Gastroesophageal sphincter (tissue), 4 donors: ENCODE results near the gene NXPH1. TPM values are rescaled to one million over a fixed set of nuclear protein-coding genes. Genes with fewer than 3 reads are reported as not detected.

Source experiments
- ATAC-seq: fragments of 150-250 bp; one replicate; pipeline ENCODE4 v1.9.1; 2016; ENCODE audit warnings: mild to moderate bottlenecking, moderate library complexity
- H3K27ac ChIP-seq, 4 donors: fragments of 200-600 bp; sonication (generic) in 3 of 4; 1 replicate in 3 of 4; 2 replicates in 1 of 4; pipeline ENCODE4 v1.5.1; 2016 to 2019
- H3K27me3 ChIP-seq: fragments of 200-600 bp; sonication (generic); one replicate; pipeline ENCODE4 v1.5.1; 2019
- H3K36me3 ChIP-seq, 2 donors: fragments of 200-600 bp; sonication (generic); one replicate each; pipeline ENCODE4 v1.5.1; 2019; ENCODE audit warnings: control low read depth in 1 of 2
- H3K4me1 ChIP-seq, 3 donors: fragments of 200-600 bp; sonication (generic); 1 replicate in 2 of 3; 2 replicates in 1 of 3; pipeline ENCODE4 v1.5.1; 2016 to 2019; ENCODE audit warnings: control low read depth in 2 of 3
- H3K4me3 ChIP-seq, 2 donors: fragments of 200-600 bp; sonication (generic); one replicate each; pipeline ENCODE4 v1.5.1; 2019; ENCODE audit warnings: mild to moderate bottlenecking in 1 of 2, moderate library complexity in 1 of 2
- H3K9me3 ChIP-seq, 3 donors: fragments of 200-600 bp; sonication (generic); one replicate each; pipeline ENCODE4 v1.5.1; 2017 to 2019; ENCODE audit warnings: control low read depth in 2 of 3
- EP300 ChIP-seq: sonication (generic); formaldehyde crosslinking; IDR thresholded peaks from one replicate; pipeline ENCODE4 v1.6.1; 2017; ENCODE audit warnings: antibody characterized with exemption, mild to moderate bottlenecking
- POLR2A ChIP-seq, 2 donors: fragments of 450-650 bp; IDR thresholded peaks; one replicate each; pipeline ENCODE4 v1.6.1; 2017; ENCODE audit warnings: antibody characterized with exemption in 2 of 2, mild to moderate bottlenecking in 2 of 2, moderate library complexity in 1 of 2
- POLR2AphosphoS5 ChIP-seq: sonication (generic); formaldehyde crosslinking; IDR thresholded peaks from one replicate; pipeline ENCODE4 v1.6.1; 2017; ENCODE audit warnings: antibody characterized with exemption
- whole genome bisulfite sequencing, 2 donors: methylation state at CpG; one replicate each; pipeline ENCODE4 v1.1.5; 2018; ENCODE audit warnings: low coverage in 1 of 2; 5-methylcytosine and 5-hydroxymethylcytosine counted together
- total RNA-seq, 4 donors: library from RNA; depleted of rRNA; stranded (reverse); fragments of >200 nt; gene quantifications; one replicate each; pipeline ENCODE4 v1.1.0, GENCODE V29; 2016
- TF ChIP-seq, protein P1 (sequence below), 4 experiments: fragments of 200-600 bp in 2 of 4; fragments of 450-650 bp in 2 of 4; sonication (generic) in 1 of 4; IDR thresholded peaks; one replicate each; pipeline ENCODE4 v1.5.1; 2017 to 2019; ENCODE audit warnings: antibody characterized with exemption in 4 of 4, mild to moderate bottlenecking in 2 of 4, moderate library complexity in 2 of 4

NXPH1 gene
- total RNA-seq, 4 donors from 2014 or later, result not detected

DNA sequence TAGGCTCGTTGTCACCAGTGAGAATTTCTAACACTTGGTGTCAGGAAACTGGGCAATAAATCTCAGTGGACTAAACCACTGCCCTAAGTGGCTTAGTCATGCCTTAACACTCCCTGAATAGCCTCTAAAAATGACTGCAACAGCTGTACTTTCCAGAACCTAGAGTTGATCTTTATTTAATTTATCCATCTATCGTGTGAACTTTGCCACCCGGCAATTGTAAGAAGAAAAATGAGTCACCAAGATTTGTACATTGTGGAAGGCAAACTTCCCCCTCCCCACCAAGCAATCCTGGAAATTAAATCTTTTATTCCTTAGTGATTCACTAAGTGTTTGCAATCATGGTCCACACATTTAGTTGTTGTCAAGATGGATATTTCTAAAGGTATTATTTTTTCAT is 47.1 kb downstream of the NXPH1 start:
- WGBS, 2 donors, result 52% methylated on average over 3 of the region's 3 CpGs; no CpG with 5 or more reads in 1 of the 2 donors
- Histone ChIP-seq H3K36me3 (no peaks in the 10 kb centered on the region), H3K4me3 (no peak overlapping the region), H3K4me1 (no peaks in the 10 kb centered on the region), H3K27me3 (no peaks in the 10 kb centered on the region), H3K9me3 (peaks cover 0 to 4% (median 0%) of the 10 kb centered on the region in 3 donors), H3K27ac (no peak overlapping the region)
- TF ChIP-seq POLR2A (IDR thresholded peaks at IDR 0.05), result no peak
- ATAC-seq, result no peak

DNA sequence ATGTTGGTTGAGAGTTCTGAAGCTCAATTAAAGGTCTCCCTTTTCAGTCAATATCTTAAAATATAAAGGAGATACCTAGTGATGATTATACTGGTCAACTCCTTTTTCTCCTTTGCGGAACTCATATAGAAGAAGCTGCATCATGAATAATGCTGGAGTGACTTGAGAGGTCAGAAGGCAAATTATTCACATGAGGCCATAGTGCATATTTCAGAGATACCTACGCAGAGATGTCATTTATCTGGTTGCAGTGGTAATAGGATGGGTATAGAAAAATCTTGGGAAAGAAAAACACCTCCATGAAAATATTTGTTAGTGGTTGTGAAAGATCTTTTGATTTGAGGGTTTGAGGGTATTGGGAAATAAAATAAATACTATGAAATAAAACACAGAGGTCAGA is 47.7 kb downstream of the NXPH1 start:
- Histone ChIP-seq H3K27ac (no peak overlapping the region), H3K9me3 (peaks cover 0 to 4% (median 0%) of the 10 kb centered on the region in 3 donors), H3K36me3 (no peaks in the 10 kb centered on the region), H3K4me1 (no peaks in the 10 kb centered on the region), H3K4me3 (no peak overlapping the region), H3K27me3 (no peaks in the 10 kb centered on the region)
- ATAC-seq, result no peak
- no peak for TF ChIP-seq POLR2AphosphoS5
- no peak for TF ChIP-seq EP300
- TF ChIP-seq POLR2A (IDR thresholded peaks at IDR 0.05), result no peak
- TF ChIP-seq, protein P1, sequence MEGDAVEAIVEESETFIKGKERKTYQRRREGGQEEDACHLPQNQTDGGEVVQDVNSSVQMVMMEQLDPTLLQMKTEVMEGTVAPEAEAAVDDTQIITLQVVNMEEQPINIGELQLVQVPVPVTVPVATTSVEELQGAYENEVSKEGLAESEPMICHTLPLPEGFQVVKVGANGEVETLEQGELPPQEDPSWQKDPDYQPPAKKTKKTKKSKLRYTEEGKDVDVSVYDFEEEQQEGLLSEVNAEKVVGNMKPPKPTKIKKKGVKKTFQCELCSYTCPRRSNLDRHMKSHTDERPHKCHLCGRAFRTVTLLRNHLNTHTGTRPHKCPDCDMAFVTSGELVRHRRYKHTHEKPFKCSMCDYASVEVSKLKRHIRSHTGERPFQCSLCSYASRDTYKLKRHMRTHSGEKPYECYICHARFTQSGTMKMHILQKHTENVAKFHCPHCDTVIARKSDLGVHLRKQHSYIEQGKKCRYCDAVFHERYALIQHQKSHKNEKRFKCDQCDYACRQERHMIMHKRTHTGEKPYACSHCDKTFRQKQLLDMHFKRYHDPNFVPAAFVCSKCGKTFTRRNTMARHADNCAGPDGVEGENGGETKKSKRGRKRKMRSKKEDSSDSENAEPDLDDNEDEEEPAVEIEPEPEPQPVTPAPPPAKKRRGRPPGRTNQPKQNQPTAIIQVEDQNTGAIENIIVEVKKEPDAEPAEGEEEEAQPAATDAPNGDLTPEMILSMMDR (IDR thresholded peaks at IDR 0.05), result no peak
- WGBS, 2 donors, result 76 to 90% methylated on average over 2 of the region's 2 CpGs

DNA sequence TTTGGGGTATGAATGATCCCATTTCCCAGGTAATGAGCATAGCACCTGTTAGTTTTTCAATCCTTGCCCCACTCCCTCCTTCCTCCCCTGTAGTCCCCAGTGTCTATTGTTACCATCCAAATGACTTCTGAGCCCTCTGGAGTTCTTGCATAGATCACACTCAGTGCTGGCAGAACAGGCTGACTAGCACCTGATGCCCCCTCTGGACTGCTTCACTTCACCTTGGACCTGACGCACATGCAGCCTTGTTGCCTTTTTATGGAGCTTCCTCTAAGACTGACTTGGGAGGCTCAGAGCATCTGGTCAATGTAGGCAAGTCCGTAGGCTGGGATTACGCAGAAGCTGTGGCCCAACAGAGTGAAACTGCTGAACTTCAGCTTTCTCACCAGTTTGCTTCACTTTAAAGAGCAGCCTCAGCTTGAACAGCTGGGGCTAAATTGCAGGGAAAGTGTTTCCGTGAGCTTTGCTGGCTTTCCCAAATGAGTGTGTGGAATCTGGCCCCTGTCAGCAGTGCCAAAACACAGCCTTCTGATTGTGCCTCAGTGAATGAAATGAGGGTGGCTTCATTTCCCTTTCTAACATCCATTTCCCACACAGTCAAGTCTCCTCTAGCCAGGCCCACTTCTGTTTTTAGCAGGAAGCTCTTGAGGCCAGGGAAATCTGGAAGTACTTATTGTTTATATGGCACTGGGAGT is 48.5 kb downstream of the NXPH1 start:
- Histone ChIP-seq H3K27me3 (no peaks in the 10 kb centered on the region), H3K4me3 (no peak overlapping the region), H3K36me3 (no peaks in the 10 kb centered on the region), H3K4me1 (no peaks in the 10 kb centered on the region), H3K9me3 (peaks cover 0 to 4% (median 0%) of the 10 kb centered on the region in 3 donors), H3K27ac (no peak overlapping the region)
- TF ChIP-seq, protein P1 (IDR thresholded peaks at IDR 0.05), result no peak
- TF ChIP-seq POLR2AphosphoS5 (no peak), EP300 (no peak), POLR2A (IDR thresholded peaks at IDR 0.05) (no peak)
- 27 to 83% methylated on average over 2 of the region's 4 CpGs for whole genome bisulfite sequencing, 2 donors
- no peak for ATAC-seq

DNA sequence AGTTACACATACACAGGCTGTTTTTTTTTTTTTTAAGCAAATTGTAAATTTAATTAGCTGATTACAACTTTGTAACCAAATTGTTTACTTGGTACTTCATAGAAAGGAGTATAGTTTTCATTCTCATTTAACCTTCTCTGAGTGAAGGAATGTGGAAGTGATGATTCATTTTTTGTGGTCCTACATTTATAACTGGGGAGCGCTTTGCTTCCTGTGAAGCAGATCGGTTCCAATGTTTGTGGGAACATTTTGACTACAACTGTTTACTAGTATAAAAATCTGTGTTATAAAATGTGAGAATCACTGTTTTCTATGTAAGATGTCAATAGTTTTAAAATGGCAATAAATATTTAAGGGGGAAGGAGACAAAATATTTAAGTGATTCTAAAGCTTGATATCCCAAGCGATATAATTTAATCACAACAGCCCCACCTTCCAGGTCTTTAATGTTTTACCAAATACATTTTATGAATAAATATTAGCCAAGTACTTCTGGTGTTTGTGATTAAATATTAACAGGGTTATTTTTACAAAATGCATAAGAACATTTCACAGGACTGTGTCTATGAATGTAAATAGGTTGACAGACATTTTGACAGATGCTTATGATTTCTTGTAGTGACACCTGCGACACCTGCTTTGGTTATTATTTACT is 57.1 kb downstream of the NXPH1 start:
- no peak overlapping the region for H3K4me3 ChIP-seq
- no peak for TF ChIP-seq POLR2AphosphoS5
- no peak for TF ChIP-seq EP300
- TF ChIP-seq, protein P1 (IDR thresholded peaks at IDR 0.05), result no peak
- TF ChIP-seq POLR2A (IDR thresholded peaks at IDR 0.05), result no peak
- 74 to 95% methylated on average over 4 of the region's 4 CpGs for whole genome bisulfite sequencing, 2 donors
- no peaks in the 10 kb centered on the region for H3K36me3 ChIP-seq
- ATAC-seq, result no peak
- no peaks in the 10 kb centered on the region for H3K27me3 ChIP-seq
- no peaks in the 10 kb centered on the region for H3K4me1 ChIP-seq
- no peaks in the 10 kb centered on the region for H3K9me3 ChIP-seq
- no peak overlapping the region for H3K27ac ChIP-seq

DNA sequence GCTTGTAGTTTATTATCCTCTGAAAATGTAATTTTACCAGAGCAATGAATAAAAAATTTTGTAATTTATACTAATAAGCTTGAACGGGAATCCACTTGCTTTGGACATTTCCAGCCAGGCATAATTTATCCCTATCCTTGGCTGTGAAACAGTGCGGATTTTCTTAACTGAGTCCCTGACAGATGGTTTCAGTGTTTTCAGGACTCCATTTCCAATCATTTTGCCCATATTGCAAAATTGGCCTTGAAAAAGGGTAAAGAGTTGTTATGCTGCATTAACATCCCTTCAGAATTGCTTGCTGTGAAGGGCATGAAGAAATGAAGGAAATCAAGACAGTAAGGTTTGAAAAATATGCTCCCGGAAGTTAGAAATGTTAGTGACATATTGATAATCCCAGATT is 57.7 kb downstream of the NXPH1 start:
- no peak overlapping the region for H3K4me3 ChIP-seq
- no peaks in the 10 kb centered on the region for H3K36me3 ChIP-seq
- H3K4me1 ChIP-seq, result no peaks in the 10 kb centered on the region
- TF ChIP-seq, protein P1 (IDR thresholded peaks at IDR 0.05), result no peak
- TF ChIP-seq POLR2AphosphoS5 (no peak), EP300 (no peak), POLR2A (IDR thresholded peaks at IDR 0.05) (no peak)
- H3K9me3 ChIP-seq, result no peaks in the 10 kb centered on the region
- WGBS, 2 donors, result 81 to 84% methylated on average over 3 of the region's 3 CpGs
- ATAC-seq, result no peak
- H3K27ac ChIP-seq, result no peak overlapping the region
- H3K27me3 ChIP-seq, result no peaks in the 10 kb centered on the region
